LHCN-M2 (cell line): ENCODE measurements around the gene DPH6. TPM values are rescaled to one million over a fixed set of nuclear protein-coding genes. Genes with fewer than 3 reads are reported as not detected.

Experiments used
- DNase-seq: peaks from one replicate; pipeline ENCODE4 v3.0.0-alpha.2; 2012; ENCODE audit warnings: low read depth
- total RNA-seq: library from RNA; depleted of rRNA; stranded (reverse); fragments of >200 nt; gene quantifications from 2 replicates; pipeline ENCODE4 v1.2.3, GENCODE V29; 2014

Gene DPH6
- total RNA-seq, 1 experiment from 2014 or later: 9.7 TPM

- peak; percentile 70 for DNase-seq
Observed at GRCh38 chr15:35545316-35545823, 595 bp downstream of the DPH6 start.

DNA sequence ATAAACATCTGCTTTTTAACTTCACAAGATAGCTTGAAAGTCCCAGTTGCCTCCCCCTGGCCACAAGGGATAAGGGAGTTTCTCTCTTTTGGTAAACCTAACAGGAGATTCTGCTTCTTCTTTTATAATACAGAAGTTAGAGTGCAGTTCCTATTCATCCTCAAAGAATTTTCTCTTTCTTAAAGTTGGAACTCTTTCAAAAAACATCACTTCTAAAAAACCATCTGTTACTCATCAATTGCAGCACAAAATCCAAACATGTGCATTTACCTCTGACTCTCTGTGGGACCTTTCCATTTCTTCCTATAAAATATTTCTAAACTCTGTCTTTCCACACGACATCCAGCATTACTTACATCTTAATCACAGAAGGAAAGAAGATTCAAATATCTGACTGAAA lies 5.1 kb downstream of the DPH6 start:
- DNase-seq: peak; percentile 41

- no peak for DNase-seq
Observed at GRCh38 chr15:35540021-35540420, 5.9 kb downstream of the DPH6 start.

- no peak for DNase-seq
Observed at GRCh38 chr15:35535365-35535916, 10.5 kb downstream of the DPH6 start.

DNA sequence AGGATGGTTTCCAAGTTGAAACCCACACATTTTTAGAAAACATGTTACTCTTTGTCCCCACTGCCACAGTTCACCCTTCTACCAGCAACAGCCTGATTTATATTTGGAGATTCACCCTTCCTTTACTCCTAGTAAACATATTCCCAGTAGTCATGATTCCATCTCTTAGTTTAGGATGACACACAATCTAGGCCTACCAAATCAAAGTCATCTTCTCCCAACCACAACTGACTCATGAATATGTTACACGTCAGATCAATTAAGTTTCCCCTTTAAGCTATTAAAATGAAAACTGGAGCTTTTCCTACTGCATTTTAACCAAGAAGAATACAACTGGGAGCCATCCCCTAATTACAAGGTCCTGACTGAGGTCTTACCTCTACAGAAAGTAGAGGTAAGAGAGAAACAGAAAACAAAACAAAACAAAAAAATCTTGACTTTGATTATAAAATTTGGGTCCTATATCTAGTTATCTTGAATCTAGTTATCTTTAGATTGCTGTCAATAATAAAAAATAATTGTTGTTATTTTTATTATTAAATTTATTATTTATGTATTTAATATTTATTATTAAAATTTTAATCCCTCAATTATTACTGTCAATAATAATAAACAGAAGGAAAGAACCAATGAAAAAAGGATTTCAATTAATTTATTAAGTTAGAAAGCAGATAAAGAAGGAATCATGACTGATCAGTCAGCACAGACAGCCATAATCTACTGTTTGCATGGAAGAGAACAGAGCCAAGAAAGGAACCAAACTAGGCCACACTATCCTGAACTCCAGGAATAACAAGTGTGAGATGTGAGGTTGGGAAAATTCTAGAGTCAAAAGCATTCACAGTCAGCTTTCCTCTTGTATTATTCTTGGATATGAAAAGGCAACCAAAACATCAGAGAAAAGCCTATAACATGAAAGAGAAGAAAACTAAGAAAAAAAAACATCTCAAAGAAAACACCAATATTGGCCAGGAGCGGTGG lies 12.5 kb downstream of the DPH6 start:
- DNase-seq: peak; percentile 71

- no peak for DNase-seq
Observed at GRCh38 chr15:35530698-35531097, 15.3 kb downstream of the DPH6 start.

GRCh38 chr15:35529784-35530183 lies 16.2 kb downstream of the DPH6 start:
- no peak for DNase-seq

DNA sequence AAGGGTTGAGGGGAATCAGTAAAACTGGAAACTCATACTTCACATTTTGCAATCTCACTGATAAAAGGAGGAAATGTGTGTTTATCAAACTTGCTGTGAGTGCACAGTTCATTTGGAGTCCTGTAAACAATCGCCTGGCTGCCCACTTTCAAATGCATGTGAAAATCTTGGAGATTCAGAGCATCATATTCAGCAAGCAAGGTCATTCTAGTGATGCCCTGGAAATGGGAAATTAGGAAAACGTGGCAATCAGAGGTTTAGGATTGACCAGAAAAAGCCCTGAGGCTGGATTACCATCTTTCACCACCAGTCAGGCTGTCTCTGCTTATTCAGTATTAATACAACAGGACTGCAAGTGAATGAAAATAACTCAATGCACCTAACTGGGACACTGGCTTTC lies 23.9 kb downstream of the DPH6 start:
- DNase-seq: peak; percentile 11

GRCh38 chr15:35519541-35520149 lies 26.3 kb downstream of the DPH6 start:
- DNase-seq: peak; percentile 60

- no peak for DNase-seq
Observed at GRCh38 chr15:35519052-35519451, 26.9 kb downstream of the DPH6 start.

DNA sequence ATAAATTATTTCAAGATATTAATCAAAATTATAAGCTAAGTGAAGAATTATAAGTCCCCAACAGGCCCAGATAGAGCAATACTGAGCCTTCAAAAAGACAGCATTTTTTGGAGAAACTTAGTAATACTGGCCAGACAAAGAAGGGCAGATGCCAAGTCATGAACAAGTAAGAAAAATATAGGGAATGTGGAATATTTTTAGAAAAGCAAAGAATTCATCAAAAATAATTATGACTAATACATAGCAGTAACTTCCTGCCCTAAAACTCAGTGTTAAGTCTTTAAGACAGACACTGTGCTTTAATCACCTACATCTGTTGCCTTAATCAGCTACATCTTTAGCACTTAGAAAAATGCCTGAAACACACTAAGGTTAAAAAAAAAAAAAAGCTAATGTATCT lies 31.2 kb downstream of the DPH6 start:
- DNase-seq: peak; percentile 26

DNA sequence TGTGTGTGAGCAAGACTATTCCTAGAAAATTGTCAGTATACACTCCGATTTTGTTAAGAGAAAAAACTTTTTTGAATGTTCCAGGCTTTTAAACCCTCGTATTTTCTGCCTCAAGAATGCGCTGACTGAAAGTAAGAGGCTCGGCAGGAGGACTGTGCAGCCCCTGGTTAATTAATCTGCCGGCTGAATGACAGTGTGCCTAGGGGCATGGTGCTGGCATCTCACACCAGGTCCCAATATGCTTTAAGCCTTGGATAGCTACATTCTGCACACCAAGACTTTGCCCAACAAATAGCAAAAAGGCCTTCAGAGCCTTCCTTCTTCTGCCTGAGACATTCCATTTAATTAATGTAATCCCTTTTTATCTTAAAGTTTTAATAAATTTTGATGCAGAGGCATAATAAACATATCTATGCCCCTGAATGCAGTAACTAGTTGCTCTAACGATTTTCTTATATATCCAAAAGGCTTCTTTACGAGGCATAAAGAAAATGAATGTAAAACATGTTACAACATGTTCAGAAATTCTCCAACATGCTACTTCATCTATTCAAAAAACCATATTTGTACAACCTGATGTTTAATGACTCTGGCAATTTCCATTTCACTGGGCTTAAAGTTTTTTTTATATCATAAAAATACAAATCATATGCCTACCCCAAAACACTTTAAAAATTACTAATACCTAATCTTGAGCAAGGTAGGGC lies 37.9 kb downstream of the DPH6 start:
- no peak for DNase-seq

DNA sequence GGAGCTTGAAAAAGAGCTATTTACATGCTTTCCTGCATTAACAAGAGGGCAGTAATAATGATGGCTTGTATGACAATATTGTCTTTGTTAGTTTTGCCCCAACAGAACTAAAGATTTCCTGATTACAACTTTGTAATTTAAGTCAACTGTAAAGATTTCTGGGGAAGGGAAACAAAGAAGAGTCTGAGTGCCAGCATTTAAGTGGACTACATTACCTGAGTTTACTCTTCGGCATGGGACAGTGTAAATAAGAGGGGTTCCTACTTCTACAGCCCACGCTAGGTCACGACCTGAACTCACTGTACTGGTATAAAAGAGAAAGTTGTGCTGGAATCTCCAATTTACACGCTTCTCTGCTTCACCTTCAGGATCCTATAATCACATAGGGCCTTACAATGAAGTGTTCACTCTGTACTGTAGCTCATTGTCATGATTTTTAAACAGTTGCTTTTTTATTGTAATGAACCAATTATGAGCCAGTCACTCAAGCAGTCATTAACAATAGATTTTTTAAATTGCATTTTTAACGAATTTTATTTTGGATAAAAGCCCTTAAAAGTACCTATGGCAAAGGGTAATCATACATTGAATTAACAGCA lies 39.6 kb downstream of the DPH6 start:
- no peak for DNase-seq

DNA sequence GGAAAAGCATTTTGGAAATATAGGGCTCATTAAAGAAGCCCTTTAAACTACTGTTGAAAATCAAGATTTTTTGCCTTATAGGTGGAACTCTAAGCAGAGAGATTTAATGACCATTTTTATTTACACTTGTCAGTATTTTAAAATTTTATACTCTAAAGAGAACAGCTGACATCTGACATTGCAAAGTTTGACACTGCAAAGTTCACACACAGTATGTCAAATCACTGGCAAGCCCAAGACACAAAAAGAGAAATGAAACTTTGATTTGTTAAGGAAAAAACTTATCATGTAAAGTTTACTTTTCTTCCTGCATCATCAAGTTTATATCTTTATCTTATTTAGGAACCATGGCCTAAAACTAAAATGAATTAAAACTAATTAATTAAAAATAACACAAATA lies 40.2 kb downstream of the DPH6 start:
- DNase-seq: no peak

DNA sequence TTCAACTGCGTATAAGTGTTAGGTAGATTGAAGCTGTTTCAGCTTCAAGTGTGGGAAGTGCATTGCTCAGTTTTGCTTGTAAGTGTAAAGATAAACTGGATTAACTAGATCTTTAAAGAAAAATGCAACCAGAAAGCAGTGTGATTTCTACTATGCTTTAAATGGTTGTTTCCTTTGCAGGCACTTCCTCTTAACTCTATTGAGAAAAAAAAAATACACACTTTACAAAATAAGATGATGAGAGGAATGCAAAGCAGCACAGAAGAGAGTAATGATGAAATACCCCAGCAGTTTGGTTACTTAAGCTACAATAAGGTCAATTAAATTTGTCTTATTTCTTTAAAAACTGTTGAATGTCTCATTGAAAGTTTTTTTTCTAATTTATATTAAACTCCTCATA lies 40.8 kb downstream of the DPH6 start:
- DNase-seq: no peak

DNA sequence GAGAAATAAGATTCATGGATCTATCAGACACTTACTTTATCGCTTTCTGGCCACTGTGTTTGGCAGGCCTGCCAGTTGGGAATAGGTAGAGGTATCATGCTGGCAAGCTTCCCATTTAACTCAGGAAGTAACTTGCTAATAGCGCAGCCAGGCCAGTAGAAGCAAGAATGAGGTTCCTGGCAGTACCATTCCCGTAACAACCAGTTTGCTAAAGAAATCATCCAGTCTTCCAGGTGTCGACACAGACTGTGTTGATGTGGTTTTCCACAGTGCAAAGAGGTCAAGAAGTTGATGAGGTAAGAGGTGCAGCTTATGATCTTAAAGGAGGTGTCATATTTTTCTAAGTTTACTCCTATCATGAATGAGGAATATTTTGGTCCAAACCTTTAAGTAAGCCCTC lies 46.2 kb downstream of the DPH6 start:
- DNase-seq: no peak

GRCh38 chr15:35496585-35496984 lies 49.4 kb downstream of the DPH6 start:
- DNase-seq: peak; percentile 26

GRCh38 chr15:35495080-35495479 lies 50.9 kb downstream of the DPH6 start:
- DNase-seq: no peak

- DNase-seq: no peak
Observed at GRCh38 chr15:35491999-35492398, 54.0 kb downstream of the DPH6 start.

GRCh38 chr15:35491173-35491572 lies 54.8 kb downstream of the DPH6 start:
- DNase-seq: no peak

DNA sequence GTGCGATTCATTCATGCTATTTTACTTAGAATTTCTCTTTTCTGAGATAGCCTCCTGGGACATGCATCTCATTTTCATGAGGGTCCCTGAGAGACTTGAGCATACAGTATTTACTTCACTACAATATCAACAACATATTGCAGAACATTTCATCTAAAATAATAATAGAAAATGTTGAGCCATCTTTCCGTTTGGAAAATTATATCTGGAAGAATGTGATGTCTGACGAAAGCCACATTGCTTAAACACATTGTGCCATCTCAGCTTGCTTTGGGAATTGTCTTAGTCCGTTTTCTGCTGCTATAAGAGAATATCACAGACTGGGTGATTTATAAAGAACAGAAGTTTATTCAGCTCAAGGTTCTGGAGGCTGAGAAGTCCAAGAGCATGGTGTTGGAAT lies 55.5 kb downstream of the DPH6 start:
- no peak for DNase-seq
